ENCODE measurements around the gene SORD. TPM values are rescaled to one million over a fixed set of nuclear protein-coding genes. Genes with fewer than 3 reads are reported as not detected.
A peak's percentile ranks its signal among the peaks of the same experiment; 100 is the strongest.

SORD gene
- total RNA-seq, 4 donors from 2014 or later: 3.3 to 6.6 (median 5.9) TPM

DNA sequence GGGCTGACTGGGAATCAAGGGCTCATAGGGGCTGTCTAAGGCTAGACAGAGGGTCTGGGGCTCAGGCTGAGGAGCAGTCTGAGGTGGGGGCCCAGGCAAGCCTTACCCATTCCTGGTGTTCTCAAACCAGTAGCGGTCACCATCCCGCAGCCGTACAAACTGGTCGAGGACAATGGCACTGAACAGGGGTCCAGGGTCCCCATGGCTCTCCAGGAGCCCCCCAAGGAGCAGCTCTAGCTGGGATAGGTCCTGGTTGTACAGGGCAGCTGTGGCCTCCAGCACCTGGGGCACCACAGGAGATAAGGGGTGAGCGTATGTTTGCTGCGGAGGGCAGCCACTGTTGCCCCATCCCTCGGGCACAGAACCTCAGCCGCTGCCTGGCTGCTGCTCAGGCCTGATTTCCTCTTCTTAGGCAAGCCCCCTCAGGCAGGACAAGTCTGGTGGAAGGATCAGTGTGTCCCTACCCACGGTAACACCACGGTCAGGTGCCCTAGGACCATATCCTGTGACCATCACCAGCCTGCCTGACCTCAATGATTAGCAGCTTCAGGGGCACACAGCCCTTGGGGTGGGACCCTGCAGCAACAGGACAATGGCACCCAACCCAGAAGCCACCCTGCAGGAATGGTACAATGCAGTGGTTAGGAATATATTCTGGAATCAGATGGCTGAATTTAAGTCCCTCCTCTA, 85.1 kb downstream of the SORD start:
- DNase-seq (ENCODE audit: extremely low spot score): no peak
- WGBS: 93% methylated on average over 5 of the region's 10 CpGs
- Histone ChIP-seq H3K27me3 (peaks cover 0 to 64% (median 20%) of the 10 kb centered on the region in 4 donors), H3K9me3 (no peaks in the 10 kb centered on the region), H3K4me3 (no peak overlapping the region), H3K27ac (replicated peaks in 1 of 4) (no peak overlapping the region), H3K36me3 (no peaks in the 10 kb centered on the region), H3K4me1 (peaks cover 7 to 19% (median 12%) of the 10 kb centered on the region in 4 donors)
- TF ChIP-seq POLR2AphosphoS5 (IDR thresholded peaks at IDR 0.05) (no peak), EP300 (IDR thresholded peaks at IDR 0.05) (no peak), POLR2A (IDR thresholded peaks at IDR 0.05; ENCODE audit: low read depth) (no peak), CTCF (IDR thresholded peaks at IDR 0.05) (no peak)
- intact Hi-C loops (cut with DNase I): no loop called here

- no peak for DNase-seq (ENCODE audit: extremely low spot score)
- H3K27ac ChIP-seq (replicated peaks in 1 of 4): no peak overlapping the region
Observed at GRCh38 chr15:45110256-45110820, 87.3 kb downstream of the SORD start.

GRCh38 chr15:45111390-45112142, 88.6 kb downstream of the SORD start:
- H3K4me3 ChIP-seq: no peak overlapping the region
- TF ChIP-seq CTCF (IDR thresholded peaks at IDR 0.05) (no peak), POLR2AphosphoS5 (IDR thresholded peaks at IDR 0.05) (no peak), POLR2A (IDR thresholded peaks at IDR 0.05; ENCODE audit: low read depth) (no peak), EP300 (IDR thresholded peaks at IDR 0.05) (no peak)
- no peaks in the 10 kb centered on the region for H3K9me3 ChIP-seq
- peaks cover under 1 to 95% (median 43%) of the 10 kb centered on the region in 4 donors for H3K27me3 ChIP-seq
- H3K36me3 ChIP-seq: no peaks in the 10 kb centered on the region
- H3K27ac ChIP-seq (replicated peaks in 1 of 4): no peak overlapping the region
- H3K4me1 ChIP-seq: peaks cover 15 to 43% (median 27%) of the 10 kb centered on the region in 4 donors
- WGBS: 6% methylated on average over 29 of the region's 71 CpGs
- intact Hi-C loops (cut with DNase I): no loop called here
- no peak for DNase-seq (ENCODE audit: extremely low spot score)

More at GRCh38 chr15:45110256-45110820, 87.3 kb downstream of the SORD start:
- Histone ChIP-seq H3K4me1 (peaks cover 14 to 37% (median 23%) of the 10 kb centered on the region in 4 donors), H3K36me3 (no peaks in the 10 kb centered on the region), H3K9me3 (no peaks in the 10 kb centered on the region), H3K27me3 (peaks cover 0 to 86% (median 33%) of the 10 kb centered on the region in 4 donors), H3K4me3 (no peak overlapping the region)
- 29% methylated on average over 8 of the region's 11 CpGs for WGBS
- intact Hi-C loops (cut with DNase I): no loop called here
- no peak for TF ChIP-seq POLR2AphosphoS5 (IDR thresholded peaks at IDR 0.05)
- TF ChIP-seq CTCF (IDR thresholded peaks at IDR 0.05): no peak
- TF ChIP-seq EP300 (IDR thresholded peaks at IDR 0.05): no peak
- no peak for TF ChIP-seq POLR2A (IDR thresholded peaks at IDR 0.05; ENCODE audit: low read depth)

DNA sequence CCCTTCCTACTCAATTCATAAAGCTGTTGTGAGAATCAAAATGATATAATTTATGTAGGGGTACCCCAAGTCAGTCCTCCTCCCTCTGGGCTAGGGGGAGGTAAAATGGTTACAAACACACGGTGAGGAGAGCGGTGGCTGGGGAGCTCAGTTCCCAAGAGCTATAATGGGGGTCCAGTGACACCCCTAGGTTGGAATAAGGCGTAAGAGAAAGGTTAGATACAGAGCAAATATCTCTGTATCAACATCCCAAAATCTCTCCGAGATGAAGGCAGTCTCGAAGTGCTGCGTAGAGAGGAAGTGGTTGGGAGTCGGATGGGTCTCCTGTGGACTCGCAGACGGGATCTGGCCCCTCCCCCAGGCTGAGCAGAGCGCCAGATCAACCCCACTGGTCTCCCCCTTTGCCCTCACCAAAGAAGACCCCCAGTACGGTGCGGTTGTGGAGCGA, 89.2 kb downstream of the SORD start:
- no peaks in the 10 kb centered on the region for H3K36me3 ChIP-seq
- H3K9me3 ChIP-seq: no peaks in the 10 kb centered on the region
- intact Hi-C loops (cut with DNase I): no loop called here
- peaks cover 21 to 49% (median 34%) of the 10 kb centered on the region in 4 donors for H3K4me1 ChIP-seq
- 8% methylated on average over 13 of the region's 13 CpGs for WGBS
- H3K27me3 ChIP-seq: peaks cover 7 to 95% (median 49%) of the 10 kb centered on the region in 4 donors
- H3K4me3 ChIP-seq: peak overlapping the region in 2 of 4 donors; percentile 12 to 22
- H3K27ac ChIP-seq (replicated peaks in 1 of 4): no peak overlapping the region
- no peak for TF ChIP-seq POLR2AphosphoS5 (IDR thresholded peaks at IDR 0.05)
- TF ChIP-seq EP300 (IDR thresholded peaks at IDR 0.05): no peak
- no peak for TF ChIP-seq POLR2A (IDR thresholded peaks at IDR 0.05; ENCODE audit: low read depth)
- no peak for TF ChIP-seq CTCF (IDR thresholded peaks at IDR 0.05)
- DNase-seq (ENCODE audit: extremely low spot score): no peak

All from esophagus muscularis mucosa (tissue), 4 donors.